PC-9 (cell line): ENCODE results near the gene ZNF341. TPM values are rescaled to one million over a fixed set of nuclear protein-coding genes. Genes with fewer than 3 reads are reported as not detected.

Experiments used
- BruUV-seq: library from RNA; stranded (reverse); fragments of 400-500 nt; replicated peaks from 2 replicates; lab custom pipeline; 2021; lab: Mats Ljungman, UMichigan
- CTCF ChIA-PET: fragments of 300-600 bp; sonication (Branson Sonifier 250); formaldehyde crosslinking; loops from one replicate; lab custom pipeline; 2022; ENCODE audit warnings: antibody characterized with exemption; lab: Charles Lee
- POLR2A ChIA-PET: fragments of 300-600 bp; sonication (Branson Sonifier 250); formaldehyde crosslinking; loops from one replicate; lab custom pipeline; 2022; ENCODE audit warnings: antibody characterized with exemption; ENCODE audit not compliant: unreplicated experiment; lab: Charles Lee
- DNase-seq, 2 experiments: peaks; one replicate each; pipeline versions ENCODE4 v3.0.0 to v3.0.0-alpha.2; 2015 to 2022; ENCODE audit warnings: mixed read lengths in 1 of 2
- H2AFZ ChIP-seq: fragments of 200-600 bp; sonication (generic); 2 replicates; pipeline ENCODE4 v1.8.1; 2017; ENCODE audit warnings: antibody characterized with exemption
- H3F3A ChIP-seq: fragments of 200-600 bp; sonication (generic); 2 replicates; pipeline ENCODE4 v1.8.1; 2017; ENCODE audit warnings: antibody characterized with exemption, mild to moderate bottlenecking, low read depth; ENCODE audit not compliant: insufficient read depth
- H3K27ac ChIP-seq: fragments of 200-600 bp; sonication (generic); 2 replicates; pipeline ENCODE4 v1.6.1; 2016; ENCODE audit warnings: mixed run types
- H3K27me3 ChIP-seq: fragments of 200-600 bp; sonication (generic); 2 replicates; pipeline ENCODE4 v1.6.1; 2016; ENCODE audit warnings: low read depth, mixed run types; ENCODE audit not compliant: insufficient read depth
- H3K36me3 ChIP-seq: fragments of 200-600 bp; sonication (generic); 2 replicates; pipeline ENCODE4 v1.6.1; 2016; ENCODE audit warnings: low read depth, mixed run types
- H3K4me1 ChIP-seq: fragments of 200-600 bp; sonication (generic); replicated peaks from 2 replicates; pipeline ENCODE4 v1.6.1; 2016; ENCODE audit warnings: mixed run types; ENCODE audit not compliant: insufficient read depth
- H3K4me2 ChIP-seq: fragments of 200-600 bp; sonication (generic); 2 replicates; pipeline ENCODE4 v1.6.1; 2017; ENCODE audit warnings: mixed run types
- H3K4me3 ChIP-seq: fragments of 200-600 bp; sonication (generic); 2 replicates; pipeline ENCODE4 v1.6.1; 2016; ENCODE audit warnings: mixed run types
- H3K79me2 ChIP-seq: fragments of 200-600 bp; sonication (generic); 2 replicates; pipeline ENCODE4 v1.6.1; 2017; ENCODE audit warnings: low read depth, mixed run types
- H3K9me2 ChIP-seq: fragments of 200-600 bp; sonication (generic); 2 replicates; pipeline ENCODE4 v1.8.1; 2017; ENCODE audit warnings: mild to moderate bottlenecking; ENCODE audit not compliant: insufficient read depth
- H3K9me3 ChIP-seq: fragments of 200-600 bp; sonication (generic); 2 replicates; pipeline ENCODE4 v1.8.1; 2016; ENCODE audit warnings: low read depth; ENCODE audit not compliant: insufficient read depth
- H4K20me1 ChIP-seq: fragments of 200-600 bp; sonication (generic); 2 replicates; pipeline ENCODE4 v1.8.1; 2017; ENCODE audit not compliant: insufficient read depth
- CTCF ChIP-seq: fragments of 200-600 bp; sonication (generic); conservative IDR thresholded peaks from 2 replicates; pipeline ENCODE4 v1.6.1; 2017; ENCODE audit warnings: mixed run types, antibody characterized with exemption, mild to moderate bottlenecking, moderate library complexity
- EZH2 ChIP-seq: fragments of 200-600 bp; sonication (generic); IDR thresholded peaks from 2 replicates; pipeline ENCODE4 v1.8.0; 2017; ENCODE audit warnings: antibody characterized with exemption, low read depth
- intact Hi-C: fragments of 100-400 bp; cut with micrococcal nuclease; formaldehyde crosslinking; loops from one replicate; pipeline ENCODE4 v1.10.0; 2022; ENCODE audit not compliant: unreplicated experiment
- total RNA-seq: library from RNA; stranded (reverse); gene quantifications from 2 replicates; pipeline ENCODE4 v1.2.3, GENCODE V29; 2021

Gene ZNF341
- total RNA-seq, 1 experiment from 2014 or later, result 5.6 TPM

DNA sequence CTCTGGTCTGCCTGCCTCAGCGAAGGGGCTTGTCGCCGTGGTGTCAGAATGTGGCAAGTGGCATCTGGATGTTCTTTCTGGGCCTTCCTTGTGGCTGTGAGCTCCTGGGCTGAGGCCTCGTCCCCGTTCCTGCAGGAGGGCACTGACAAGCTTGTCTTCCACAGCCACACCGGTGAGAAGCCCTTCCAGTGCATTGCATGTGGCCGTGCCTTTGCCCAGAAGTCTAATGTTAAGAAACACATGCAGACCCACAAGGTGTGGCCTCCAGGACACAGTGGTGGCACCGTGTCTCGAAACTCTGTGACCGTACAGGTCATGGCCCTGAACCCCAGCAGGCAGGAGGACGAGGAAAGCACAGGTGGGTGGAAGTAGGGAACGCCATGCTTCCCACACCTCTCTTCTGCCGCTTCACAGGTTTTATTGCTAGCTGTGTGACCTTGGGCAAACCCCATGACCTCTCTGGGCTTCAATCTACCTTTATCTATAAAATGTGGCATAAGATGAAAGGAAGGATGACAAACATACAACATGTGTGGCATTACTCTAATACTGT, 30.0 kb downstream of the ZNF341 start:
- H3K4me2 ChIP-seq, result no peak overlapping the region
- TF ChIP-seq EZH2, result no peak
- TF ChIP-seq CTCF, result no peak
- CTCF ChIA-PET, result no interaction called here
- H3K36me3 ChIP-seq, result no peaks in the 10 kb centered on the region
- H3K9me2 ChIP-seq, result no peaks in the 10 kb centered on the region
- intact Hi-C loops, result no loop called here
- H2AFZ ChIP-seq, result no peak overlapping the region
- H3F3A ChIP-seq, result no peaks in the 10 kb centered on the region
- H3K27ac ChIP-seq, result no peak overlapping the region
- no peak overlapping the region for H3K4me3 ChIP-seq
- no peaks in the 10 kb centered on the region for H3K79me2 ChIP-seq
- DNase-seq, result no peak
- no TSS peak for BruUV-seq
- H3K9me3 ChIP-seq, result no peaks in the 10 kb centered on the region; the same call in 1 of the 2 replicates
- POLR2A ChIA-PET, result no interaction called here
- H3K27me3 ChIP-seq, result no peaks in the 10 kb centered on the region
- H4K20me1 ChIP-seq, result no peaks in the 10 kb centered on the region
- H3K4me1 ChIP-seq, result no peaks in the 10 kb centered on the region

- no peak for DNase-seq
- no peak overlapping the region for H3K4me3 ChIP-seq
- H3K9me3 ChIP-seq, result no peaks in the 10 kb centered on the region
- H3F3A ChIP-seq, result no peaks in the 10 kb centered on the region
- H3K36me3 ChIP-seq, result no peaks in the 10 kb centered on the region
- BruUV-seq, result no TSS peak
- no peak overlapping the region for H3K4me2 ChIP-seq
- H2AFZ ChIP-seq, result no peak overlapping the region
- no peaks in the 10 kb centered on the region for H3K79me2 ChIP-seq
- ChIA-PET POLR2A (no interaction called here), CTCF (no interaction called here)
- H3K4me1 ChIP-seq, result no peaks in the 10 kb centered on the region
- no peaks in the 10 kb centered on the region for H3K9me2 ChIP-seq
- no peak for TF ChIP-seq CTCF
- H4K20me1 ChIP-seq, result no peaks in the 10 kb centered on the region
- no peaks in the 10 kb centered on the region for H3K27me3 ChIP-seq
- intact Hi-C loops, result no loop called here
- H3K27ac ChIP-seq, result no peak overlapping the region
Measured at GRCh38 chr20:33765099-33765498, 33.3 kb downstream of the ZNF341 start.

DNA sequence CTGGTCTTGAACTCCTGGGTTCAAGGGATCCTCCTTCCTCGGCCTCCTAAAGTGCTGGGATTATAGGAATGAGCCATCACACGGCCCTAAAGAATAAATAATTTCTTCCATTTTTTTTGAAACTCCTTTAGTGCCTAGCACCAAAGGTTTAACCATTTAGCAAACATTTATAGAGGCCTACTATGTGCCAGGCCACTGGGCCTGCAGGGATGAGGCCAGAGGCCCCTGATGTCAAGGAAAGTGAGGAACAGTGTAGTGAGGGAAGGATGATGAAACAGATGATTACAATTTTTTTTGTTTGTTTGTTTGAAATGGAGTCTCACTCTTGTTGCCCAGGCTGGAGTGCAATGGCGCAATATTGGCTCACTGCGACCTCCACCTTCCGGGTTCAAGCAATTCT, 33.8 kb downstream of the ZNF341 start:
- no peaks in the 10 kb centered on the region for H3K36me3 ChIP-seq
- no peaks in the 10 kb centered on the region for H3F3A ChIP-seq
- no peak overlapping the region for H3K27ac ChIP-seq
- DNase-seq, result no peak
- no peaks in the 10 kb centered on the region for H3K9me3 ChIP-seq
- H3K4me1 ChIP-seq, result no peaks in the 10 kb centered on the region
- H3K27me3 ChIP-seq, result no peaks in the 10 kb centered on the region
- no peak overlapping the region for H3K4me2 ChIP-seq
- no TSS peak for BruUV-seq
- ChIA-PET POLR2A (no interaction called here), CTCF (no interaction called here)
- no peaks in the 10 kb centered on the region for H4K20me1 ChIP-seq
- intact Hi-C loops, result no loop called here
- TF ChIP-seq CTCF (no peak), EZH2 (no peak)
- H2AFZ ChIP-seq, result no peak overlapping the region
- no peak overlapping the region for H3K4me3 ChIP-seq
- no peaks in the 10 kb centered on the region for H3K9me2 ChIP-seq
- H3K79me2 ChIP-seq, result no peaks in the 10 kb centered on the region
